Measurements from ENCODE around the gene LITAF.
"Not testable (repeated sequence)": the region's sequence is repeated elsewhere in the genome, so short reads cannot be mapped to it uniquely, and the experiment has no call there.

LITAF gene

DNA sequence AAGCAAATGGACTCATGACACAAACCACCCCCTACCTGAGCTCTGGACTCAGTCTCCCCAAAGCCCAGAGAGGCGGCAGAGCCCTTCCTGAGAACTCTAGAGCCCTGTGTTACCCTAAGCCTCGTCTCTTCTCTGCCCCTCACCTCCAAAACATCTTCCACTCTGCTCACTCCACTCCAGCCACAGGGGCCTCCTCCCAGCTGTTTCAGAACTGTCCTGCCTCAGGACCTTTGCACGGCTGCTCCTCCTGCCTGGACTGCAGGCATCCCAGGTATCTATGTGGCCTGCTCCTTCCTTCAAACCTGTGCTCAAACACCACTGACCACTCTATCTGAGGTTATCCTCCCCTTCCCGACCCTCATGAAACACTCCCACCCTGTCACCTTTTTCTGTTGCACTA is 12.9 kb upstream of the LITAF start:
- TF ChIP-seq, protein P1, sequence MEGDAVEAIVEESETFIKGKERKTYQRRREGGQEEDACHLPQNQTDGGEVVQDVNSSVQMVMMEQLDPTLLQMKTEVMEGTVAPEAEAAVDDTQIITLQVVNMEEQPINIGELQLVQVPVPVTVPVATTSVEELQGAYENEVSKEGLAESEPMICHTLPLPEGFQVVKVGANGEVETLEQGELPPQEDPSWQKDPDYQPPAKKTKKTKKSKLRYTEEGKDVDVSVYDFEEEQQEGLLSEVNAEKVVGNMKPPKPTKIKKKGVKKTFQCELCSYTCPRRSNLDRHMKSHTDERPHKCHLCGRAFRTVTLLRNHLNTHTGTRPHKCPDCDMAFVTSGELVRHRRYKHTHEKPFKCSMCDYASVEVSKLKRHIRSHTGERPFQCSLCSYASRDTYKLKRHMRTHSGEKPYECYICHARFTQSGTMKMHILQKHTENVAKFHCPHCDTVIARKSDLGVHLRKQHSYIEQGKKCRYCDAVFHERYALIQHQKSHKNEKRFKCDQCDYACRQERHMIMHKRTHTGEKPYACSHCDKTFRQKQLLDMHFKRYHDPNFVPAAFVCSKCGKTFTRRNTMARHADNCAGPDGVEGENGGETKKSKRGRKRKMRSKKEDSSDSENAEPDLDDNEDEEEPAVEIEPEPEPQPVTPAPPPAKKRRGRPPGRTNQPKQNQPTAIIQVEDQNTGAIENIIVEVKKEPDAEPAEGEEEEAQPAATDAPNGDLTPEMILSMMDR (IDR thresholded peaks at IDR 0.05; ENCODE audit: insufficient read depth, missing control alignments) = no peak
- no peak for FAIRE-seq
- DNase-seq (ENCODE audit: insufficient read length, low spot score) = no peak

DNA sequence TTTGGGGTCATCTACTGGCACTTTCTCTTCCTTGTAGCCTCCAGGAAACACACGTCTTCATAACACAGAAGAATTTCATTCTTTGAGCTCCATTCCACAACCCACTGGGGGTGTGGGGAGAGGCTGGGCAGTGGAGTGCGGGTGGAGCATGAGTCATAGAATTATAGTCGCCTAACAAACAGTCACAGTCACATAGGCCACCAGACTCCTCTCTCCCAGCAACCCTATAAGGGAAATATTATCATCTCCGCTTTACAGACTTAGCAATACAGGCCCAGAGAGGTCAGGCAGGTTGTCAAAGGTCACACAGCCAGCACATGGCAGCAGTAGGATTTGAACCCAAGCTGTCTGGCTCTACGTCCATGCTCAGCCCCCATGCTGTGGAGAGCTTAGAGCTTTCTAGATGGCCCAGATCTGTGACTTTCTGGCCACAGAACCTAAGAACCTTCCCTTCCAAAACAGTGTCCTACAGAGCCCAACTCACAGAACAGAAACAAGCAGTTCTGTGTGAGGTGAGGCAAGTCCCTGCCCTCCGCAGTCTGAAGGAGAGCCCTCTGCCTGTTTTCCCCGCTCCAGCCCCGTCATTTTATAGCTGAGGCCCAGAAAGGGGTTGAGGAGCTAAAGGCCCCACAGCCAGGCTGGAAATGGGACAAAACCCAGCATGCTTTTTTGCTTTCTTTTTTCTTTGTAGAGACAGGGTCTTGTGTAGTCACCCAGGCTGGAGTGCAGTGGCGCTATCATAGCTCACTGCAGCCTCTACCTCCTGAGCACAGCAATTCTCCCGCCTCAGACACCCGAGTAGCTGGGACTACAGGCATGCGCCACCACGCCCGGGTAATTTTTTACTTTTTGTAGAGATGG is 10.7 kb upstream of the LITAF start:
- TF ChIP-seq, protein P1 (IDR thresholded peaks at IDR 0.05; ENCODE audit: insufficient read depth, missing control alignments) = no peak
- DNase-seq (ENCODE audit: insufficient read length, low spot score) = no peak
- FAIRE-seq = no peak

GRCh38 chr16:11596572-11597226 is 10.0 kb upstream of the LITAF start:
- FAIRE-seq (no peak), DNase-seq (ENCODE audit: insufficient read length, low spot score) (no peak)

GRCh38 chr16:11593581-11593980 is 6.9 kb upstream of the LITAF start:
- FAIRE-seq = no peak
- no peak for DNase-seq (ENCODE audit: insufficient read length, low spot score)
- TF ChIP-seq, protein P1 (IDR thresholded peaks at IDR 0.05; ENCODE audit: insufficient read depth, missing control alignments) = no peak

More at GRCh38 chr16:11596572-11597226, 10.0 kb upstream of the LITAF start:
- TF ChIP-seq, protein P1 (IDR thresholded peaks at IDR 0.05; ENCODE audit: insufficient read depth, missing control alignments) = no peak

- DNase-seq (ENCODE audit: insufficient read length, low spot score); FAIRE-seq: not testable (repeated sequence)
These were observed 6.4 kb upstream of the LITAF start for GRCh38 chr16:11593076-11593475.

DNA sequence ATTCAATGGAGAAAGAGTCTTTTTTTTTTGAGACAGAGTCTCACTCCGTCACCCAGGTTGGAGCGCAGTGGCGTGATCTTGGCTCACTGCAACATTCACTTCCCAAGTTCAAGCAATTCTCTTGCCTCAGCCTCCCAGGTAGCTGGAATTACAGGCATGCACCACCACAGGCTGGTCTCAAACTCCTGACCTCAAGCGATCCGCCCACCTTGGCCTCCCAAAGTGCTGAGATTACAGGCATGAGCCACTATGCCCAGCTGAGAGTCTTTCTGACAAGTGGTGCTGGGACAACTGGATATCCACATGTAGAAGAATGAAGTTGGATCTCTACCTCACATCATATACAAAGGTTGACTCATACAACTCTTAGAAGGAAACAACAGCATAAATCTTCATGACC is 4.9 kb upstream of the LITAF start:
- not testable (repeated sequence) for FAIRE-seq; DNase-seq (ENCODE audit: insufficient read length, low spot score)

DNA sequence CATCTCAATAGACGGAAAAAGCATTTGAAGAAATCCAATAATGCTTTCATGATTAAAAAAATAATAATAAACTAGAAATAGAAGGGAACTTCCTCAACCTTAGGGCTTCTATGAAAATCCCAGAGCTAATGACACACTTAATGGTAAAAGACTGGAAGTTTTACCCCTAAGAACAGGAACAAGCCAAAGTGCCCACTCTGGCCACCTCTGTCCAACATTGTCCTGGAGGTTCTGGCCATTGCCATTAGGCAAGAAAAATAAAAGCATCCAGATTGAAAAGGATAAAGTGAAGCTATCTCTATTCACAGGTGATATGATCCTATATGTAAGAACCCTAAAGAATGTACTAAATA is 2.5 kb upstream of the LITAF start:
- TF ChIP-seq, protein P1 (IDR thresholded peaks at IDR 0.05; ENCODE audit: insufficient read depth, missing control alignments) = no peak
- no peak for DNase-seq (ENCODE audit: insufficient read length, low spot score)
- no peak for FAIRE-seq
